PC-9 (cell line): ENCODE results near the gene MORN5.
"Not testable (repeated sequence)": the region's sequence is repeated elsewhere in the genome, so short reads cannot be mapped to it uniquely, and the experiment has no call there.

Experiments used
- EZH2 ChIP-seq: fragments of 200-600 bp; sonication (generic); IDR thresholded peaks from 2 replicates; pipeline ENCODE4 v1.8.0; 2017; ENCODE audit warnings: antibody characterized with exemption, low read depth
- TF ChIP-seq, protein P1 (sequence below): fragments of 200-600 bp; sonication (generic); conservative IDR thresholded peaks from 2 replicates; pipeline ENCODE4 v1.6.1; 2017; ENCODE audit warnings: mixed run types, antibody characterized with exemption, mild to moderate bottlenecking, moderate library complexity

GRCh38 chr9:122117241-122117640 is 42.5 kb upstream of the MORN5 start:
- TF ChIP-seq, protein P1, sequence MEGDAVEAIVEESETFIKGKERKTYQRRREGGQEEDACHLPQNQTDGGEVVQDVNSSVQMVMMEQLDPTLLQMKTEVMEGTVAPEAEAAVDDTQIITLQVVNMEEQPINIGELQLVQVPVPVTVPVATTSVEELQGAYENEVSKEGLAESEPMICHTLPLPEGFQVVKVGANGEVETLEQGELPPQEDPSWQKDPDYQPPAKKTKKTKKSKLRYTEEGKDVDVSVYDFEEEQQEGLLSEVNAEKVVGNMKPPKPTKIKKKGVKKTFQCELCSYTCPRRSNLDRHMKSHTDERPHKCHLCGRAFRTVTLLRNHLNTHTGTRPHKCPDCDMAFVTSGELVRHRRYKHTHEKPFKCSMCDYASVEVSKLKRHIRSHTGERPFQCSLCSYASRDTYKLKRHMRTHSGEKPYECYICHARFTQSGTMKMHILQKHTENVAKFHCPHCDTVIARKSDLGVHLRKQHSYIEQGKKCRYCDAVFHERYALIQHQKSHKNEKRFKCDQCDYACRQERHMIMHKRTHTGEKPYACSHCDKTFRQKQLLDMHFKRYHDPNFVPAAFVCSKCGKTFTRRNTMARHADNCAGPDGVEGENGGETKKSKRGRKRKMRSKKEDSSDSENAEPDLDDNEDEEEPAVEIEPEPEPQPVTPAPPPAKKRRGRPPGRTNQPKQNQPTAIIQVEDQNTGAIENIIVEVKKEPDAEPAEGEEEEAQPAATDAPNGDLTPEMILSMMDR, result not testable (repeated sequence)
- TF ChIP-seq EZH2, result not testable (repeated sequence)
